Neuronal stem cell (in vitro differentiated cells): ENCODE measurements around the gene DNLZ.

Experiments used
- DNase-seq: peaks from one replicate; pipeline ENCODE4 v3.0.0-alpha.2; 2013; ENCODE audit warnings: low spot score
- H2AFZ ChIP-seq: one replicate; pipeline ENCODE4 v1.6.1; 2013; ENCODE audit warnings: mild to moderate bottlenecking, low read length, inconsistent platforms
- H2AK5ac ChIP-seq: 2 replicates; pipeline ENCODE4 v1.6.1; 2013; ENCODE audit warnings: low read depth, mild to moderate bottlenecking, inconsistent platforms, low read length, moderate library complexity, mixed read lengths
- H2BK120ac ChIP-seq: 2 replicates; pipeline ENCODE4 v1.6.1; 2013; ENCODE audit warnings: low read depth, mild to moderate bottlenecking, inconsistent platforms, low read length, moderate library complexity, mixed read lengths
- H2BK12ac ChIP-seq: one replicate; pipeline ENCODE4 v1.6.1; 2013; ENCODE audit warnings: low read length, inconsistent platforms
- H2BK15ac ChIP-seq: 2 replicates; pipeline ENCODE4 v1.6.1; 2013; ENCODE audit warnings: mild to moderate bottlenecking, low read length, inconsistent platforms, mixed read lengths
- H2BK5ac ChIP-seq: one replicate; pipeline ENCODE4 v1.6.1; 2013; ENCODE audit warnings: inconsistent platforms, mild to moderate bottlenecking, low read length, moderate library complexity
- H3K14ac ChIP-seq: one replicate; pipeline ENCODE4 v1.6.1; 2013; ENCODE audit warnings: low read length, inconsistent platforms
- H3K18ac ChIP-seq: 2 replicates; pipeline ENCODE4 v1.6.1; 2013; ENCODE audit warnings: low read length, inconsistent platforms
- H3K23ac ChIP-seq: 2 replicates; pipeline ENCODE4 v1.6.1; 2013; ENCODE audit warnings: low read depth, mild to moderate bottlenecking, mixed read lengths, low read length, inconsistent platforms; ENCODE audit not compliant: poor library complexity
- H3K27ac ChIP-seq: replicated peaks from 3 replicates; pipeline ENCODE4 v1.5.1; 2013; ENCODE audit warnings: low read length, inconsistent platforms
- H3K27me3 ChIP-seq, 3 experiments: 2 replicates each; pipeline ENCODE4 v1.6.1; 2013; ENCODE audit warnings: low read length in 3 of 3, mild to moderate bottlenecking in 2 of 3, inconsistent platforms in 1 of 3, low read depth in 1 of 3, mixed read lengths in 1 of 3, moderate library complexity in 1 of 3; ENCODE audit not compliant: control insufficient read depth in 3 of 3, insufficient read depth in 3 of 3
- H3K36me3 ChIP-seq, 2 donors: replicated peaks in 1 of 2; 2 replicates each; pipeline ENCODE4 v1.6.1; 2013; ENCODE audit warnings: low read length in 2 of 2; ENCODE audit not compliant: control insufficient read depth in 2 of 2, insufficient read depth in 2 of 2
- H3K4ac ChIP-seq: 2 replicates; pipeline ENCODE4 v1.6.1; 2013; ENCODE audit warnings: inconsistent platforms, mild to moderate bottlenecking, low read length, moderate library complexity
- H3K4me1 ChIP-seq, 2 donors: 1 replicate in 1 of 2; 2 replicates in 1 of 2; pipeline ENCODE4 v1.6.1; 2013; ENCODE audit warnings: low read length in 2 of 2, low read depth in 1 of 2; ENCODE audit not compliant: control insufficient read depth in 2 of 2, insufficient read depth in 1 of 2
- H3K4me2 ChIP-seq: one replicate; pipeline ENCODE4 v1.6.1; 2013; ENCODE audit warnings: mild to moderate bottlenecking, low read length, inconsistent platforms; ENCODE audit not compliant: insufficient read depth, poor library complexity, severe bottlenecking
- H3K4me3 ChIP-seq, 2 donors: 2 replicates each; pipeline ENCODE4 v1.5.1; 2013; ENCODE audit warnings: low read length in 2 of 2, mild to moderate bottlenecking in 2 of 2, inconsistent platforms in 1 of 2, moderate library complexity in 1 of 2
- H3K79me1 ChIP-seq: one replicate; pipeline ENCODE4 v1.6.1; 2013; ENCODE audit warnings: low read depth, mild to moderate bottlenecking, inconsistent platforms, low read length, moderate library complexity
- H3K9ac ChIP-seq: one replicate; pipeline ENCODE4 v1.6.1; 2013; ENCODE audit warnings: mild to moderate bottlenecking, low read depth, low read length, inconsistent platforms; ENCODE audit not compliant: poor library complexity
- H3K9me3 ChIP-seq, 2 donors: replicated peaks in 1 of 2; 2 replicates each; pipeline versions ENCODE3 to v1.6.1; 2013; ENCODE audit warnings: low read length in 2 of 2, mild to moderate bottlenecking in 2 of 2, inconsistent platforms in 1 of 2, low read depth in 1 of 2, mixed read lengths in 1 of 2, moderate library complexity in 1 of 2; ENCODE audit not compliant: control insufficient read depth in 2 of 2, insufficient read depth in 1 of 2
- H4K8ac ChIP-seq: one replicate; pipeline ENCODE4 v1.6.1; 2013; ENCODE audit warnings: low read depth, mild to moderate bottlenecking, inconsistent platforms, low read length, moderate library complexity
- H4K91ac ChIP-seq: one replicate; pipeline ENCODE4 v1.6.1; 2013; ENCODE audit warnings: low read length, low read depth, mild to moderate bottlenecking, inconsistent platforms; ENCODE audit not compliant: poor library complexity
- whole genome bisulfite sequencing, 2 donors: extraction: QIAGEN DNeasy Blood & Tissue Kit; methylation state at CpG; one replicate each; pipeline ENCODE4 v1.1.7; 2013; ENCODE audit warnings: missing lambda C conversion rate in 2 of 2, mixed read lengths in 1 of 2; ENCODE audit not compliant: insufficient read length in 2 of 2, insufficient replicate concordance in 1 of 2; ENCODE audit errors: extremely low coverage in 2 of 2; 5-methylcytosine and 5-hydroxymethylcytosine counted together

The DNLZ gene

GRCh38 chr9:136361754-136362449 lies 1.6 kb downstream of the DNLZ start:
- H3K9me3 ChIP-seq: peaks cover 0 to 3% of the 10 kb centered on the region in 2 donors
- WGBS, 2 donors: no CpG with 5 or more reads among the region's 26 CpGs

DNA sequence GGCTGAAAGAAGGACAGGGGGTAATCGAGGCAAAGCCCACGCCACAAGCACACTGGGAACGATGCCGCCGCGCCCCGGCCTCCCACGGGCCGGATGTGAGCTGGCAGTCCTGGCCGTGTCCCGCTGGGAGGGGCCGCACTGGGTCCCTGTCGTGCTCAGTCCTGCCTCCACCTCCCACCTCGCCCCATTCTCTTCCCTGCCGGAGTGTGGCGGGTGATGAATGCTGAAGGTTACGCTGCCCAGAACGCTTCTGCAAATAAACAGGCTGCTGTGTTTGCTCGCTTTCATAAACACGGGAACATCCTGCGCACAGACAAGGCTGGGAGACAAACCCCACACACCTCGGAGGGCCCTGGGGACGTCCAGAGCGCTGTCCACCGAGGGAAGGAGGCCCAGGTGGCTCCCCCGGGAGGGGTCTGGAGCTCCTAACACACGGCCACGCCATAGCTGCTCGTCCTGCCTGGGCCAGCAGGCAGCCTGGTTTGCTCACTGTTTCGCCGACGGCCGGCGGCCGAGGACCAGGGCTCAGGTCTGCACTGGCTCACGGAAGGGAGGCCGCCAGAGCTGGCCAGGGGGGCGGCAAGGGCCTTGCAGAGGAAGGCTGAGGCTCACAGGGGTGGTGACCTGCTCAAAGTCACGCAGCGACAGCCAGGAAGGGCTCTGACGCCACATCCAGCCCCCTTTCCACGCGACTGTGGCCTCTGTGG lies 2.3 kb downstream of the DNLZ start:
- no peak overlapping the region for H3K9ac ChIP-seq
- H3K4me2 ChIP-seq: no peak overlapping the region
- peaks cover 6 to 7% of the 10 kb centered on the region in 2 donors for H3K4me1 ChIP-seq
- H3K27ac ChIP-seq: no peak overlapping the region
- H2BK5ac ChIP-seq: peak overlapping the region; percentile 57
- H3K27me3 ChIP-seq: peaks cover 0 to 2% (median 0%) of the 10 kb centered on the region in 3 experiments
- no peak overlapping the region for H2BK12ac ChIP-seq
- peaks cover 13% of the 10 kb centered on the region for H3K79me1 ChIP-seq
- peak overlapping the region; percentile 25 for H3K23ac ChIP-seq
- no peak overlapping the region for H3K4ac ChIP-seq
- H3K4me3 ChIP-seq: peak overlapping the region in 1 of 2 donors; percentile 50
- no peak overlapping the region for H3K14ac ChIP-seq
- peak overlapping the region; percentile 19 for H4K8ac ChIP-seq
- DNase-seq: no peak
- peak overlapping the region; percentile 35 for H2BK120ac ChIP-seq
- no peak overlapping the region for H2AFZ ChIP-seq
- H2BK15ac ChIP-seq: no peak overlapping the region
- H3K36me3 ChIP-seq: peaks cover 6 to 39% of the 10 kb centered on the region in 2 donors
- H2AK5ac ChIP-seq: peak overlapping the region; percentile 66
- peaks cover 0 to 3% of the 10 kb centered on the region in 2 donors for H3K9me3 ChIP-seq
- WGBS, 2 donors: no CpG with 5 or more reads among the region's 43 CpGs
- peak overlapping the region; percentile 57 for H3K18ac ChIP-seq
- no peak overlapping the region for H4K91ac ChIP-seq

More at GRCh38 chr9:136361754-136362449, 1.6 kb downstream of the DNLZ start:
- Histone ChIP-seq H2BK15ac (peak overlapping the region; percentile 62), H3K4me2 (no peak overlapping the region), H3K79me1 (peaks cover 13% of the 10 kb centered on the region), H4K91ac (no peak overlapping the region), H2AFZ (no peak overlapping the region), H3K23ac (peak overlapping the region; percentile 59), H4K8ac (no peak overlapping the region), H2AK5ac (peak overlapping the region; percentile 98), H2BK5ac (peak overlapping the region; percentile 60), H3K4me3 (peak overlapping the region in 1 of 2 donors; percentile 18), H3K27ac (no peak overlapping the region), H2BK12ac (peak overlapping the region; percentile 84), H3K27me3 (peaks cover 0 to 2% (median 0%) of the 10 kb centered on the region in 3 experiments), H3K4me1 (peaks cover 6 to 7% of the 10 kb centered on the region in 2 donors), H3K4ac (no peak overlapping the region), H3K14ac (no peak overlapping the region), H3K9ac (peak overlapping the region; percentile 63), H3K36me3 (peaks cover 4 to 32% of the 10 kb centered on the region in 2 donors), H3K18ac (no peak overlapping the region), H2BK120ac (peak overlapping the region; percentile 35)
- no peak for DNase-seq

DNA sequence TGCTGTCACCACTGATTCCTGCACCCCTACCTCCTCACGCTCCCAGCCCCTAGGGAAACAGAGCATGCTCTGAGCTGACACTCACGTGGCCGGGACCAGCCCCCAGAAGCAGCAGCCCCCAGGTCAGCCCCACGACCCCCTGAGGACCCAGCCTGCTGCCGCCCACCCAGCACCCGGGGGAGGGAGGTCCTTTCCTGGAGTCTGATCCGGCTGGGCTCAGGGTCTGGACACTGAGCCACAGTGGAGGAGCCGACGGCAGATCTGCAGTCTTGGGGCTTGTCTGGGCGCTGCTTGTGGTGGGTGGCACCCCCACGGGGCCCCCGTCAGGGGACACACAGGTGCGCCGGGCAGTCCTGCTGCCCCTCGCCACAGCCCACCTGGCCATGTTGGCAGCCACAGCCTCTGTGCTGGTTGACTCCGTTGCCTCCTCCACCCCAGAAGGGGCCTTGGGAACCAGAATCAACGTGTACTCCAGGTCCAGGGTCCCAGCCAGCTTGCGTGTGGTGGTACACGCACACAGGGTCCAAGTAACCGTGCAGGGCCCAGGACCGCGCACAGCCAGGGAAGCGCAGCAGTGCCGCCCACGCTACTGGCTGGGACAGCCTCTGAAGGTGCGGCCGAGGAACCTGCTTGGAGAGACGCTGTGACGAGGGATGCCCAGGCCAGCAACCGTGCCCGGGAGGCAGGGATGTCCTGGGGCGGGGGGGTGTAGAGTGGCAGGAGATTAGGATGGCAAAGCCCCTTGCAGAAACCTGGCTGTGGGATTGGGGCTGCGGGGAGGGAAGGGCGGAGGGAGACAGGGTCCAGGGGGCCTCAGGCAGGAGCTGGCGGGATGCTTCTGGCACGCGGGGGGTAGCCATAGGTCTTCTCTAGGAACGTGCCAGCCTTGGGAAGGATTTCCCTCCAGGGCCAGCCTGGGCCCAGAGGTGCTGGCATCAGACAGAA lies 3.5 kb downstream of the DNLZ start:
- peak overlapping the region; percentile 72 for H4K91ac ChIP-seq
- H3K9ac ChIP-seq: peak overlapping the region; percentile 60
- no peak overlapping the region for H2AK5ac ChIP-seq
- H3K27me3 ChIP-seq: peaks cover 0 to 2% (median 0%) of the 10 kb centered on the region in 3 experiments
- H3K23ac ChIP-seq: peak overlapping the region; percentile 85
- H3K14ac ChIP-seq: peak overlapping the region; percentile 38
- H2BK15ac ChIP-seq: no peak overlapping the region
- peaks cover 13% of the 10 kb centered on the region for H3K79me1 ChIP-seq
- no peak overlapping the region for H3K4me2 ChIP-seq
- H2BK12ac ChIP-seq: no peak overlapping the region
- peaks cover 0 to 3% of the 10 kb centered on the region in 2 donors for H3K9me3 ChIP-seq
- peak overlapping the region; percentile 76 for H3K18ac ChIP-seq
- no peak overlapping the region for H2BK120ac ChIP-seq
- no CpG with 5 or more reads among the region's 38 CpGs for WGBS, 2 donors
- no peak for DNase-seq
- H3K27ac ChIP-seq: no peak overlapping the region
- H4K8ac ChIP-seq: peak overlapping the region; percentile 65
- H2BK5ac ChIP-seq: no peak overlapping the region
- no peak overlapping the region for H2AFZ ChIP-seq
- peaks cover 6 to 7% of the 10 kb centered on the region in 2 donors for H3K4me1 ChIP-seq
- H3K4me3 ChIP-seq: no peak overlapping the region
- peak overlapping the region; percentile 66 for H3K4ac ChIP-seq
- peaks cover 6 to 41% of the 10 kb centered on the region in 2 donors for H3K36me3 ChIP-seq
